Ishikawa (cell line): ENCODE results near the gene ACO2.

Source experiments
- CEBPB ChIP-seq: IDR thresholded peaks from 2 replicates; pipeline ENCODE4 v1.6.1; 2012
- CREB1 ChIP-seq: IDR thresholded peaks from 2 replicates; pipeline ENCODE4 v1.6.1; 2012; ENCODE audit warnings: low read depth
- EP300 ChIP-seq: IDR thresholded peaks from 2 replicates; pipeline ENCODE4 v1.6.1; 2012; ENCODE audit warnings: borderline replicate concordance
- FOXM1 ChIP-seq: IDR thresholded peaks from 2 replicates; pipeline ENCODE4 v1.6.1; 2012; ENCODE audit warnings: low read depth, borderline replicate concordance
- MAX ChIP-seq: IDR thresholded peaks from 2 replicates; pipeline ENCODE4 v1.6.1; 2012
- RAD21 ChIP-seq: IDR thresholded peaks from 2 replicates; pipeline ENCODE4 v1.6.1; 2012; ENCODE audit warnings: low read depth
- REST ChIP-seq: IDR thresholded peaks from 2 replicates; pipeline ENCODE4 v1.6.1; 2012; ENCODE audit warnings: low read depth, mild to moderate bottlenecking
- TAF1 ChIP-seq: IDR thresholded peaks from 2 replicates; pipeline ENCODE4 v1.6.1; 2012; ENCODE audit warnings: low read depth, mild to moderate bottlenecking
- TEAD4 ChIP-seq: IDR thresholded peaks from 2 replicates; pipeline ENCODE4 v1.6.1; 2012
- USF1 ChIP-seq: IDR thresholded peaks from 2 replicates; pipeline ENCODE4 v1.6.1; 2012

- TF ChIP-seq REST, result no peak
- no peak for TF ChIP-seq TEAD4
- no peak for TF ChIP-seq RAD21
- no peak for TF ChIP-seq CREB1
- no peak for TF ChIP-seq TAF1
- TF ChIP-seq EP300, result no peak
- TF ChIP-seq FOXM1, result no peak
- no peak for TF ChIP-seq USF1
- no peak for TF ChIP-seq MAX
- TF ChIP-seq CEBPB, result no peak
Observed at GRCh38 chr22:41541484-41541883, 72.6 kb downstream of the ACO2 start.
